EL (cell line): ENCODE measurements around the gene NIPAL4.

Experiments
- DNase-seq: peaks from one replicate; pipeline ENCODE4 v3.0.0-alpha.2; 2016

Gene NIPAL4

GRCh38 chr5:157486221-157486681 lies 26.2 kb downstream of the NIPAL4 start:
- no peak for DNase-seq

- DNase-seq = no peak
These were observed 26.8 kb downstream of the NIPAL4 start for GRCh38 chr5:157486861-157487260.

GRCh38 chr5:157487358-157487757 lies 27.3 kb downstream of the NIPAL4 start:
- no peak for DNase-seq

- DNase-seq = no peak
These were observed 31.5 kb downstream of the NIPAL4 start for GRCh38 chr5:157491471-157491995.

- DNase-seq = no peak
These were observed 32.9 kb downstream of the NIPAL4 start for GRCh38 chr5:157492886-157493285.

GRCh38 chr5:157494178-157494832 lies 34.3 kb downstream of the NIPAL4 start:
- no peak for DNase-seq

- DNase-seq = no peak
These were observed 36.9 kb downstream of the NIPAL4 start for GRCh38 chr5:157496864-157497263.

GRCh38 chr5:157497875-157498611 lies 38.0 kb downstream of the NIPAL4 start:
- no peak for DNase-seq

GRCh38 chr5:157502143-157502647 lies 42.2 kb downstream of the NIPAL4 start:
- DNase-seq = no peak

GRCh38 chr5:157504053-157504452 lies 44.0 kb downstream of the NIPAL4 start:
- no peak for DNase-seq

GRCh38 chr5:157505496-157505895 lies 45.5 kb downstream of the NIPAL4 start:
- no peak for DNase-seq

- peak; percentile 14 for DNase-seq
These were observed 46.1 kb downstream of the NIPAL4 start for GRCh38 chr5:157506066-157506590.

- DNase-seq = no peak
These were observed 47.2 kb downstream of the NIPAL4 start for GRCh38 chr5:157506981-157507780.

GRCh38 chr5:157509093-157509492 lies 49.1 kb downstream of the NIPAL4 start:
- no peak for DNase-seq

- DNase-seq = no peak
These were observed 49.6 kb downstream of the NIPAL4 start for GRCh38 chr5:157509587-157509986.

GRCh38 chr5:157510682-157511081 lies 50.7 kb downstream of the NIPAL4 start:
- no peak for DNase-seq

GRCh38 chr5:157511651-157512644 lies 51.9 kb downstream of the NIPAL4 start:
- peak; percentile 97 for DNase-seq

- no peak for DNase-seq
These were observed 53.2 kb downstream of the NIPAL4 start for GRCh38 chr5:157513182-157513581.

- no peak for DNase-seq
These were observed 55.0 kb downstream of the NIPAL4 start for GRCh38 chr5:157514974-157515373.

- DNase-seq = peak; percentile 93
These were observed 56.0 kb downstream of the NIPAL4 start for GRCh38 chr5:157516006-157516405.

- peak; percentile 95 for DNase-seq
These were observed 56.8 kb downstream of the NIPAL4 start for GRCh38 chr5:157516626-157517325.
